ENCODE data around the gene EXOC3. TPM values are rescaled to one million over a fixed set of nuclear protein-coding genes. Genes with fewer than 3 reads are reported as not detected.

Gene EXOC3
- total and polyA plus RNA-seq, 2 of the 8 experiments (the other 6 are each of a cell fraction or from before 2014, with no cell fraction given): 14.4 to 30.0 TPM

DNA sequence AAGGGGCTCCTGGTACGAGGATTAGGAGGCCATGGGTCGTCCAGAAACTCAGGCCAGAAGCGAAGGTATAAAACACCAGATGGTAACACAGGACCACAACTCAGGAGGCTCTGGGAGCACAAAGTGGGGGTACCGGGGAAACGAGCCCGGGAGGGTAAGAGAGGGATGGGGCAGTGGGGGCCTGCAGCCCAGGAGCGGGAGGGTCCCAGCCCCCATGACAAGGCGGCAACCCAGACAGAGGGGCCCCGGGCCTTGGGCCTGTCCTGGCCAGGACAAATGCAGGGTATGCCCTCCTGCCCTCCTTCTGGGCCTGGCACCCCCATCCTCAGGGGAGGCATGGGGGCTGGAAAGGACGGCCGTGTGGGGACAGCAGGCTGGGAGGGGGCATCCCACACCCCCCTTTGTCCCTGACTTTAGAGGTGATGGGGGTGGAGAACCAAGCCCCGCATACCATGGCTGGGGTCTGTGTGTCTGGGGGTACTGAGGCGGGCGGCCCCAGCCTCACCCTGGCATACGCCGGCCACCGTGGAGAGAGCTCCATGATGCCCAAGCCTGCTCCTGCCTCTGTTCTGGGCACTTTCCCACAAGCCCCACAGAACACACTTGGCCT lies 47.0 kb upstream of the EXOC3 start:
- no peak overlapping the region for H3K14ac ChIP-seq (ENCODE audit: insufficient read length)
- no peak overlapping the region for H4K5ac ChIP-seq (ENCODE audit: insufficient read length, low read depth, low read length)
- no peak overlapping the region for H2BK120ac ChIP-seq (replicated peaks; ENCODE audit: low read depth, low read length)
- H3K56ac ChIP-seq (replicated peaks; ENCODE audit: insufficient read length, low read depth, low read length): no peak overlapping the region
- no peaks in the 10 kb centered on the region for H4K20me1 ChIP-seq (replicated peaks in 1 of 2; ENCODE audit: control insufficient read depth in 1 of 2, insufficient read depth in 2 of 2, low read length in 2 of 2)
- no peak overlapping the region for H2AK5ac ChIP-seq (ENCODE audit: low read depth, low read length)
- no peak overlapping the region for H3K4ac ChIP-seq (replicated peaks; ENCODE audit: insufficient read length, low read depth, low read length)
- ChIA-PET POLR2A (ENCODE audit: partially characterized antibody) (interaction anchor here (1.5 kb wide), 1 partner anchor 8 kb away, joined by 3 read pairs; no protein-coding TSS in a partner anchor), CTCF (ENCODE audit: partially characterized antibody) (interaction anchor here (0.7 to 1.6 kb wide), 7 partner anchors 8 to 42 kb away, joined by 3 to 5 read pairs (median 4); no protein-coding TSS in a partner anchor)
- no peak overlapping the region for H3K9ac ChIP-seq (replicated peaks in 1 of 4; ENCODE audit: extremely low read depth in 1 of 4, low read depth in 3 of 4, low read length in 3 of 4)
- WGBS, 2 experiments (ENCODE audit: extremely low coverage in 1 of 2, insufficient coverage in 1 of 2, insufficient read length in 1 of 2, insufficient replicate concordance in 2 of 2, low coverage in 1 of 2, low lambda C conversion rate in 2 of 2, missing lambda C conversion rate in 1 of 2): 93% methylated on average over 17 of the region's 17 CpGs; no CpG with 5 or more reads in 1 of the 2 experiments
- H2BK15ac ChIP-seq (ENCODE audit: low read length): no peak overlapping the region
- no peak overlapping the region for H2BK5ac ChIP-seq (ENCODE audit: low read depth, low read length)
- H3K4me2 ChIP-seq (ENCODE audit: insufficient read depth in 1 of 2, low read depth in 2 of 2, low read length in 2 of 2): no peak overlapping the region
- H3K4me3 ChIP-seq (ENCODE audit: extremely low read depth in 1 of 4, insufficient read depth in 2 of 4, low read depth in 3 of 4, low read length in 4 of 4): no peak overlapping the region
- H3K27me3 ChIP-seq (replicated peaks in 1 of 4; ENCODE audit: control insufficient read depth in 3 of 4, extremely low read depth in 1 of 4, insufficient read depth in 3 of 4, low read length in 3 of 4): peaks cover 0 to 3% (median 2%) of the 10 kb centered on the region in 4 experiments; a peak in 2 of 7 replicates
- no peak overlapping the region for H3K27ac ChIP-seq (ENCODE audit: low read depth, low read length)
- no peaks in the 10 kb centered on the region for H3K9me3 ChIP-seq (ENCODE audit: insufficient read depth in 2 of 2, low read depth in 1 of 2, low read length in 1 of 2)
- H3K79me1 ChIP-seq (ENCODE audit: low read depth, low read length): no peaks in the 10 kb centered on the region
- no peak overlapping the region for H3K23ac ChIP-seq (ENCODE audit: insufficient read length)
- H2BK20ac ChIP-seq (ENCODE audit: low read length): no peak overlapping the region
- no peak for DNase-seq (ENCODE audit: low read depth in 1 of 2, low spot score in 2 of 2)
- H3K18ac ChIP-seq (ENCODE audit: extremely low read depth, low read length): no peak overlapping the region
- H2BK12ac ChIP-seq (ENCODE audit: low read depth, low read length): no peak overlapping the region
- TF ChIP-seq, protein P1, sequence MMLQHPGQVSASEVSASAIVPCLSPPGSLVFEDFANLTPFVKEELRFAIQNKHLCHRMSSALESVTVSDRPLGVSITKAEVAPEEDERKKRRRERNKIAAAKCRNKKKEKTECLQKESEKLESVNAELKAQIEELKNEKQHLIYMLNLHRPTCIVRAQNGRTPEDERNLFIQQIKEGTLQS (IDR thresholded peaks at IDR 0.05; ENCODE audit: insufficient read depth, low read depth, low read length): no peak
- TF ChIP-seq KDM4A (IDR thresholded peaks at IDR 0.05; ENCODE audit: low read depth, low read length, severe bottlenecking) (no peak), SP1 (IDR thresholded peaks at IDR 0.05; ENCODE audit: low read depth, low read length) (no peak), TBP (IDR thresholded peaks at IDR 0.05; ENCODE audit: low read depth, low read length) (no peak), HDAC2 (IDR thresholded peaks at IDR 0.05; ENCODE audit: borderline replicate concordance in 1 of 2, low read depth in 2 of 2, low read length in 2 of 2) (no peak), SRF (IDR thresholded peaks at IDR 0.05; ENCODE audit: low read depth, low read length) (no peak), FOSL1 (IDR thresholded peaks at IDR 0.05; ENCODE audit: insufficient read depth, low read depth, low read length) (no peak), TAF1 (IDR thresholded peaks at IDR 0.05; ENCODE audit: low read depth, low read length) (no peak), SIRT6 (IDR thresholded peaks at IDR 0.05; ENCODE audit: low read length) (no peak), ASH2L (IDR thresholded peaks at IDR 0.05; ENCODE audit: low read length) (no peak)
- no peak overlapping the region for H2AFZ ChIP-seq (ENCODE audit: low read length)
- no peak for FAIRE-seq
- no peak overlapping the region for H4K91ac ChIP-seq (replicated peaks; ENCODE audit: insufficient read length, low read length)
- H4K8ac ChIP-seq (ENCODE audit: extremely low read depth, insufficient read depth, low read length): no peak overlapping the region; the same call in 1 of the 2 replicates
- H3K79me2 ChIP-seq (ENCODE audit: control insufficient read depth in 1 of 2, insufficient read depth in 2 of 2, low read length in 2 of 2): no peaks in the 10 kb centered on the region
- no peaks in the 10 kb centered on the region for H3K36me3 ChIP-seq (ENCODE audit: control insufficient read depth in 2 of 4, insufficient read depth in 4 of 4, low read length in 3 of 4)
- peaks cover 0 to 16% (median 11%) of the 10 kb centered on the region in 4 experiments; a peak in 5 of 7 replicates for H3K4me1 ChIP-seq (replicated peaks in 1 of 4; ENCODE audit: control insufficient read depth in 3 of 4, insufficient read depth in 4 of 4, low read length in 3 of 4)
- H3K23me2 ChIP-seq (ENCODE audit: low read depth, low read length): no peaks in the 10 kb centered on the region
